ENCODE results near the gene MORC3.

MORC3 gene

DNA sequence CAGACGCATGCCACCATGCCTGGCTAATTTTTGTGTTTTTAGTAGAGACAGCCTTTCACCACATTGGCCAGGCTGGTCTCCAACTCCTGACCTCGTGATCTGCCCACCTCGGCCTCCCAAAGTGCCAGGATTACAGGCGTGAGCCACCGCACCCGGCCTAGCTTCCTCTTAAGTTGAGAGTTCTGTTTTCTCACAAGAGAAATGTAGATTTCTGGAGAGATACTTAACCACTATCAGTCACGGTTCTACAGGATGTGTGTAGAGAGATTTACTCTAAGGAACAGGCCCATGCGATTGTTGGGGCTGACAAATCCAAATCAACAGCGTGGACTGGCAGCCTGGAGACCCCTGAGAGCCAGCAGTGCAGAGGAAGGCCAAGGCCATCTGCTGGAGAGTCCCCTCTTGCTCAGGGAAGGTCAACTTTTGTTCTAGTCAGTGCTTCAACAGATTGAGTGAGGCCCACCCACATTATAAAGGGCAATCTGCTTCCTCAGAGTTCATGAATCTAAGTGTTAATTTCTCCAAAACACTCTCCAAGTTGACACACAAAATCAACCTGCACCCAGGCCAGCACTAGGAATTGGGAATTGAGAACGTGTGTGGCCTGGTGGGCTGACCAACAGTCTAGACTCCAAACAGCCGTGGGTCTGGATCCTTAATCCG is 103.9 kb downstream of the MORC3 start:
- DNase-seq (ENCODE audit: low read depth, low spot score): no peak

GRCh38 chr21:36424592-36424991 is 104.6 kb downstream of the MORC3 start:
- DNase-seq (ENCODE audit: low read depth, low spot score): no peak

DNA sequence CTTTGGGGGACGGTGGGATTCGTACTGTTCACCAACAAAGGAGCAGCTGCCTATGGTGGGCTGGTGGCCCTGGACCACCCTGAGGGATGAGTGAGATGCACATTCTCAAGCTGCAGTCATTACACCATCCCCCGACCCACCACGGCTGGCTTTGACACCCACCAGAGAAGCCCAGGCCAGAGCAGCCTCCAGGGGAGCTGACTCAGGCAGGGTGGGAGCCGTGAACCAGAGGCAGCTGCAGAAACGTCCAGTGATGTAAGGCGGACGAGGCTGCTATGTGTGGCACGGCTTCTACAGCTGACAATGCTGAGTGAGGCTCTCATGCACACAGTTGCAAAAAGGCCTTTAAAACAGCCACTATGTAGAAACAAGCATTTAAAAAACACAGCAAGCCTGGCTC is 105.3 kb downstream of the MORC3 start:
- DNase-seq (ENCODE audit: low read depth, low spot score): no peak
